Memory B cell (primary cell): ENCODE measurements around the gene IRAK1.
A peak's percentile ranks its signal among the peaks of the same experiment; 100 is the strongest.

ENCODE experiments used
- ATAC-seq: fragments of 150-1000 bp; cut with Tn5 transposase; 2 replicates; pipeline ENCODE4 v1.10.0; 2021; ENCODE audit warnings: low read depth, mild to moderate bottlenecking, moderate library complexity
- DNase-seq, 2 donors: peaks; one replicate each; pipeline ENCODE4 v3.0.0; 2022; ENCODE audit warnings: low spot score in 2 of 2
- H3K27ac Mint-ChIP-seq: one replicate; pipeline ENCODE4 v1.8.0; 2022; ENCODE audit warnings: mild to moderate bottlenecking, moderate library complexity, mixed read lengths
- H3K27me3 Mint-ChIP-seq: one replicate; pipeline ENCODE4 v1.8.0; 2022; ENCODE audit warnings: mixed read lengths
- H3K36me3 Mint-ChIP-seq: one replicate; pipeline ENCODE4 v1.8.0; 2022; ENCODE audit warnings: mild to moderate bottlenecking, mixed read lengths
- H3K4me1 Mint-ChIP-seq: one replicate; pipeline ENCODE4 v1.8.0; 2022; ENCODE audit warnings: mixed read lengths
- H3K4me3 Mint-ChIP-seq: one replicate; pipeline ENCODE4 v1.8.0; 2022; ENCODE audit warnings: mild to moderate bottlenecking, moderate library complexity, mixed read lengths
- H3K9me3 Mint-ChIP-seq: one replicate; pipeline ENCODE4 v1.8.0; 2022; ENCODE audit warnings: mixed read lengths

The IRAK1 gene

DNA sequence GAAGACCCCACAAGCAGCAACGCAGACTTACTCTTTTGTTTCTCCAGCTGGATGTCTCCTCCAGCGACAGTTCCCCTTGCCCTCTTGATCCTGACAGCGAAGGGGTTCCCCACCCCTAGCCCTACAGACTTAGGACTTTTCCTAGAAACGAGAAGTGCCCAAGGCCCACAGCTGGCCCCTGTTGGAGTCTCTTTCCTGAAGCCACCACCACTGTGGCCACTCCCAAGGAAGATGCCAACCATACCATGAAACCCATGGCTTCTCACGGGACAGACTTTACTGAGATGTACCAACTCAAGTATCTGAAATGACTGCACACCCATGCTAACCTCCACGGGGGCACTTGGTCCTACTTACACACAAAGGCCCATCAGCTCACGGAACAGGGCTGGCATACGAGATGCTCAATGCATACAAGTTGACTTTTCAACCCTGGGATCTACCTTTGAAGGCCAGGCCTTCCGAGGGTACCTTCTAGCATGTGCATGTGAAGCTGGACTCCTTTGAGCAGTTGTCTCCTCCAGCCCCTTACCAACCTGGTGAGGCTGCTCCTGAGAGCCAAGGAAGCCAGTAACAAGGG lies 924 bp upstream of the IRAK1 start:
- peaks cover 9% of the 10 kb centered on the region for H3K4me1 Mint-ChIP-seq
- H3K27me3 Mint-ChIP-seq, result no peaks in the 10 kb centered on the region
- no peak for DNase-seq
- no peaks in the 10 kb centered on the region for H3K36me3 Mint-ChIP-seq
- peak overlapping the region; percentile 75 for H3K27ac Mint-ChIP-seq
- H3K4me3 Mint-ChIP-seq, result peak overlapping the region; percentile 91
- H3K9me3 Mint-ChIP-seq, result no peaks in the 10 kb centered on the region
- no peak for ATAC-seq

DNA sequence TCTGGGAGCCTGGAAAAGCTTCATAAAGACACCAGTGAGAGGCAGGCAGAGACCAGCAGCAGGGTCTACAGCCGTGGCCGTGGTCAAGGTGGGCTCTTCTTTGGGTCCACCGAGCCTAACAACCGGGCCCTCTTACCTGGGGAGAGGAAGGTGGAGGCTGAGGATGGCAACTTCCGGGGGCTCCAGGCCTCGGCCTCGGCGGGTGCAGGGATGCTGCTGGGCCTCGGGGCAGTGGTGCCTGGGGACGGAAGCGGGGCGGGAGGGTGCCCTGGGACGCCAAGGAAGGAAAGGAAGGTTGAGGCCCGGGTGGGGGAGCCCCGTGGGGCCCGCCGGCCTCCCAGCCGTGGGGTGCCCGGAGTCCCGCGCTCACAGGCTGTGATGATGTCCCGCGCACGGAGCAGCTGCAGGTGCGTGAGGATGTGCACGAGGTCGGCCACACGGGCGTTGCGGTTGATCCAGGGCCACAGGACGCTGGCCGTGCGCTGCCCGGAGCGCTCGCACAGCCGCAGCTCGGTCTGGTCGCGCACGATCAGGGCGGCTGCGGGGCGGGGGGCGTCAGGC lies 561 bp downstream of the IRAK1 start:
- Mint-ChIP-seq H3K27ac (peak overlapping the region; percentile 86), H3K9me3 (no peaks in the 10 kb centered on the region), H3K27me3 (no peaks in the 10 kb centered on the region), H3K4me3 (peak overlapping the region; percentile 91), H3K4me1 (peaks cover 11% of the 10 kb centered on the region), H3K36me3 (peaks cover 3% of the 10 kb centered on the region)
- DNase-seq (no peak), ATAC-seq (peak; percentile 5)

DNA sequence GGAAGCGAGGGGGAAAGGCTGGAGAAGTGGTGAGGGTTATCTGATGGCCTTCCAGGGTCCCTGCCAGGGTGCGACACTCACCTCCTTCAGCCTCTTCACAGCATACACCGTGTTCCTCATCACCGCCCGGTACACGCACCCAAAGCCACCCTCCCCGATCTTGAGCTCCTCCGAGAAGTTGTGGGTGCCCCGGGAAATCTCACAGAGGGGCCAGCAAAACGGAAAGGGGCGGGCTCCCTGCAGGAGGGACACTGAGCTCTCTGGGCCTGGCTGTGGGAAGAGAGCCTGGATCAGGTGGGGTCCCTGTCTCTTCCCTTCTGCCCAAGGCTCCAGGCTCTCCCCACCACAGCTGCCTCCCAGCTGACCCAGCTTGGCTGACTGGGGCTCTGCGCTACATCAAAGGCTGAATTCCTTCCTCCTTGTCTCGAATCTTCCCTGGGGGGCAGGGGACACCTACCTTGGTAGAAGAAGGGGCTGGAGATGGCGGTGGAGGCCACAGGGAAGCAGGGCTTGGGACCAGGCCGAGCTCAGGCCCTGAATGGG lies 1.1 kb downstream of the IRAK1 start:
- Mint-ChIP-seq H3K4me1 (peaks cover 11% of the 10 kb centered on the region), H3K27ac (peak overlapping the region; percentile 86), H3K9me3 (no peaks in the 10 kb centered on the region), H3K27me3 (no peaks in the 10 kb centered on the region), H3K36me3 (peaks cover 3% of the 10 kb centered on the region), H3K4me3 (peak overlapping the region; percentile 91)
- DNase-seq (no peak), ATAC-seq (no peak)

GRCh38 chrX:154017766-154018517 lies 1.8 kb downstream of the IRAK1 start:
- peak overlapping the region; percentile 86 for H3K27ac Mint-ChIP-seq
- peak overlapping the region; percentile 91 for H3K4me3 Mint-ChIP-seq
- H3K36me3 Mint-ChIP-seq, result peaks cover 3% of the 10 kb centered on the region

GRCh38 chrX:154016366-154017076 lies 3.2 kb downstream of the IRAK1 start:
- Mint-ChIP-seq H3K27ac (no peak overlapping the region), H3K36me3 (peaks cover 3% of the 10 kb centered on the region), H3K4me1 (peaks cover 9% of the 10 kb centered on the region), H3K27me3 (no peaks in the 10 kb centered on the region), H3K4me3 (no peak overlapping the region), H3K9me3 (no peaks in the 10 kb centered on the region)
- no peak for ATAC-seq
- DNase-seq, result no peak

More at GRCh38 chrX:154017766-154018517, 1.8 kb downstream of the IRAK1 start:
- H3K4me1 Mint-ChIP-seq, result peaks cover 9% of the 10 kb centered on the region
- DNase-seq, result no peak
- ATAC-seq, result no peak
- no peaks in the 10 kb centered on the region for H3K27me3 Mint-ChIP-seq
- H3K9me3 Mint-ChIP-seq, result no peaks in the 10 kb centered on the region

DNA sequence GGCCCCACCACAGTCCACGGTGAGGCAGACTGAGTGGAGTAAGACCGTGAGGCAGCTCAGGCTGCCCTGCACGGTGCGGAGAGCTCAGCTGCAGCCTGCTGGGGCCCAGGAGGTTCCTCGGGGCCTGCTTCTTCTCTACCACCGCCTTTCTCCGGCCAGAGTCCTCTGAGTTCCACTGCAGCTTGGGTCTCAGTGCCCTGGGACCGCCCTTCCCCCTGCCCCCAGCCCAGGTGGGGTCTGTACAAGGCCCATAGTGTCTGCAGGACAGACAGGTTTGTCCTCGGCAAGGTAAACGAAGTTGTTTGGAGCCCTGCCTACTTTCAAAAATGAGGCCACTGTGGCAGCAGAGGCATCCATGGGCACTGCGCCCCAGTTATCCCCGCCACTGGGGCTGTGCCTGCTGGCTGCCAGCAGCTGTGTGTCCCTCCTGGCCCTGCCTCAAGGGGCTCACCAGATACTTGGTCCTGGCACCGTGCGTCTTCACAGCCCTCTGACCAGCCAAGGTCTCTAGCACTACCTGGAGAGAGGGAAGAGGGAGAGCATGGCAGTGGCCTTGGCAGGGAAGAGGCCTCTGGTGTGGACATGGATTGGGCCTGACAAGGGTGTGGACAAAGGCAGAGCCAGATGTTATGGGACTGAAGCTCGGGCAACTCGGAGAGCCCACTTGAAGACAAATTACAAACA lies 4.0 kb downstream of the IRAK1 start:
- Mint-ChIP-seq H3K27ac (no peak overlapping the region), H3K27me3 (no peaks in the 10 kb centered on the region), H3K4me3 (peak overlapping the region; percentile 46), H3K9me3 (no peaks in the 10 kb centered on the region), H3K36me3 (peaks cover 3% of the 10 kb centered on the region), H3K4me1 (peaks cover 9% of the 10 kb centered on the region)
- DNase-seq (no peak), ATAC-seq (no peak)

- Mint-ChIP-seq H3K27me3 (no peaks in the 10 kb centered on the region), H3K4me3 (no peak overlapping the region), H3K27ac (no peak overlapping the region), H3K4me1 (peaks cover 5% of the 10 kb centered on the region), H3K9me3 (no peaks in the 10 kb centered on the region), H3K36me3 (peaks cover 3% of the 10 kb centered on the region)
- ATAC-seq, result no peak
- DNase-seq, result no peak
Measured at GRCh38 chrX:154014429-154015380, 5.0 kb downstream of the IRAK1 start.

DNA sequence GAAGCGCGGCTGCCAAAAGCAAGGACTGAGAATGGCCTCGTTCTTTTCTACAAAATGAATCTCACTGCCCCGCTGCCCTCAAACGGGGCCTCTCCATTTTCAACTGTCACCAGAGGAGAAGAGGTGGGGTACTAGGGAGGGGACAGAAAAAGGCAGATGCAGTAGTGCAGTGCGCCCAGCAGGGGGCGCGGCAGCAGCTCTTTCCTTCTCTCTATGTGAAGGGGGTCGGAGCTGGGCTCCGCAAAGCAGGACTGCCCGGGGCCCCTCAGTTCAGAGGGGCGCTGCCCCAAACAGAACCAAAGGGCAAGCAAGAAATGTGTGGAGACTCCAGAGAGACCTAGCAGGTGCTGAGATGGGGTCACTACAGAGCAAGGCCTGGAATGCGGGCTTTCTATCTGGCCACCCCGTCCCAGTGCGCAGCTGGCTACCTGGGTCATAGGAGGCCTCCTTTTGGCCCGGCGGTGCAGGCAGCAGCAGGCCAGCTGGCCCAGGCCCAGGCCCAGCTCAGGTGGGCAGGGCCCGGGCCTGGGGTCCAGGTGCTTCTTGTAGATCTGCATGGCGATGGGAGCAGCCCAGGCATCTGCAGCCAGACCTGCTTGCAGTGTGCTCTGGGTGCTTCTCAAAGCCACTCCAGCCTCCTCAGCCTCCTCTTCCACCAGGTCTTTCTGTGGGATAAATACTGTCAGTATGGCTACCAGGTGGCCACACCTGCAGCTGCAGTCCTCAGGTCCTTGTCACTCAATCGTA lies 5.9 kb downstream of the IRAK1 start:
- ATAC-seq, result peak; percentile 77
- peak; percentile 42 to 57 for DNase-seq
- no peak overlapping the region for H3K4me3 Mint-ChIP-seq
- H3K27ac Mint-ChIP-seq, result no peak overlapping the region
- H3K4me1 Mint-ChIP-seq, result peaks cover 5% of the 10 kb centered on the region
- H3K36me3 Mint-ChIP-seq, result peaks cover 3% of the 10 kb centered on the region
- H3K27me3 Mint-ChIP-seq, result no peaks in the 10 kb centered on the region
- H3K9me3 Mint-ChIP-seq, result no peaks in the 10 kb centered on the region

DNA sequence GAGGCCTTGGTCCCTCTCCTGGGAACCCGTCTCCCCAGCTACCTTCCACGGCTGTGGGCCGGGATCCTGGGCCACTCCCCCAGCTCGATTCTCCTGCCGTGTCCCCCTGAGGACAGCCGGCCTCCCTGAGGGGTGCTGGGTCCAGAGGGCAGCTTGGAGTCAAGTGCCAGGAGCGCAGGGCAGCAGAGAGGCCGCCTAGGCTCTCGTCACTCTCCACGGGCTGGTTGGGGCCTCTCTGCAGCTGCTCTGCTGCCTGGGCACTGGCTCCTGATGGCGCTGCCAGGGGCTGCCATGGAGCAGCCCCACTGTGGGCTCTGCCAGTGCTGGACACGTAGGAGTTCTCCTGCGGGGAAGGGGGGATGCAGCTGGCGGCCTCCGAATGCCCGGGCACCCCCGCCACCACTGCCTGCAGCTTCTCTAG lies 6.7 kb downstream of the IRAK1 start:
- H3K4me1 Mint-ChIP-seq, result peaks cover 9% of the 10 kb centered on the region
- H3K36me3 Mint-ChIP-seq, result peaks cover 3% of the 10 kb centered on the region
- no peak for DNase-seq
- no peaks in the 10 kb centered on the region for H3K9me3 Mint-ChIP-seq
- H3K4me3 Mint-ChIP-seq, result no peak overlapping the region
- no peaks in the 10 kb centered on the region for H3K27me3 Mint-ChIP-seq
- H3K27ac Mint-ChIP-seq, result no peak overlapping the region
- no peak for ATAC-seq

GRCh38 chrX:154012336-154012991 lies 7.2 kb downstream of the IRAK1 start:
- no peaks in the 10 kb centered on the region for H3K27me3 Mint-ChIP-seq
- ATAC-seq, result no peak
- DNase-seq, result no peak
- H3K4me1 Mint-ChIP-seq, result peaks cover 14% of the 10 kb centered on the region
- H3K27ac Mint-ChIP-seq, result no peak overlapping the region
- H3K36me3 Mint-ChIP-seq, result peaks cover 3% of the 10 kb centered on the region
- H3K9me3 Mint-ChIP-seq, result no peaks in the 10 kb centered on the region
- H3K4me3 Mint-ChIP-seq, result no peak overlapping the region

- H3K9me3 Mint-ChIP-seq, result no peaks in the 10 kb centered on the region
- H3K4me1 Mint-ChIP-seq, result peaks cover 15% of the 10 kb centered on the region
- DNase-seq (no peak), ATAC-seq (no peak)
- H3K27ac Mint-ChIP-seq, result no peak overlapping the region
- H3K27me3 Mint-ChIP-seq, result no peaks in the 10 kb centered on the region
- peaks cover 3% of the 10 kb centered on the region for H3K36me3 Mint-ChIP-seq
- no peak overlapping the region for H3K4me3 Mint-ChIP-seq
Measured at GRCh38 chrX:154011376-154012335, 8.0 kb downstream of the IRAK1 start.
